Muscle of leg (tissue), 11 donors: ENCODE results near the gene PRIMA1. TPM values are rescaled to one million over a fixed set of nuclear protein-coding genes. Genes with fewer than 3 reads are reported as not detected.
A peak's percentile ranks its signal among the peaks of the same experiment; 100 is the strongest.

Experiments used
- DNase-seq: peaks from one replicate; pipeline ENCODE4 v3.0.0; 2013
- H3K27ac ChIP-seq: one replicate; pipeline ENCODE4 v1.5.1; 2013; ENCODE audit warnings: mild to moderate bottlenecking, low read length, control low read depth
- H3K27me3 ChIP-seq: one replicate; pipeline ENCODE4 v1.6.1; 2013; ENCODE audit warnings: low read length; ENCODE audit not compliant: control insufficient read depth, insufficient read depth
- H3K36me3 ChIP-seq: one replicate; pipeline ENCODE4 v1.6.1; 2013; ENCODE audit warnings: low read length; ENCODE audit not compliant: control insufficient read depth, insufficient read depth
- H3K4me1 ChIP-seq: one replicate; pipeline ENCODE4 v1.6.1; 2013; ENCODE audit warnings: low read length; ENCODE audit not compliant: control insufficient read depth, insufficient read depth
- H3K4me3 ChIP-seq: one replicate; pipeline ENCODE4 v1.5.1; 2013; ENCODE audit warnings: low read length, control low read depth
- H3K9me3 ChIP-seq: replicated peaks from 2 replicates; pipeline ENCODE4 v1.6.1; 2013; ENCODE audit warnings: low read depth, low read length; ENCODE audit not compliant: control insufficient read depth
- WGBS: methylation state at CpG from one replicate; pipeline ENCODE4 v1.1.5; 2013; ENCODE audit warnings: missing lambda C conversion rate; ENCODE audit not compliant: insufficient coverage; 5-methylcytosine and 5-hydroxymethylcytosine counted together
- polyA plus RNA-seq, 8 donors: library from polyadenylated mRNA; unstranded; fragments of 120-200 nt; gene quantifications; one replicate each; pipeline versions ENCODE4 v1.2.1 to v1.2.3, GENCODE V29; 2013; ENCODE audit warnings: inconsistent platforms in 1 of 8, low replicate concordance in 1 of 8; ENCODE audit not compliant: insufficient read length in 8 of 8, insufficient read depth in 1 of 8
- total RNA-seq: library from RNA; stranded (reverse); fragments of 120-200 nt; gene quantifications from one replicate; pipeline ENCODE4 v1.2.4, GENCODE V29; 2013

PRIMA1 gene
- total and polyA plus RNA-seq, 9 donors, result 0.75 to 4.6 (median 3.2) TPM

DNA sequence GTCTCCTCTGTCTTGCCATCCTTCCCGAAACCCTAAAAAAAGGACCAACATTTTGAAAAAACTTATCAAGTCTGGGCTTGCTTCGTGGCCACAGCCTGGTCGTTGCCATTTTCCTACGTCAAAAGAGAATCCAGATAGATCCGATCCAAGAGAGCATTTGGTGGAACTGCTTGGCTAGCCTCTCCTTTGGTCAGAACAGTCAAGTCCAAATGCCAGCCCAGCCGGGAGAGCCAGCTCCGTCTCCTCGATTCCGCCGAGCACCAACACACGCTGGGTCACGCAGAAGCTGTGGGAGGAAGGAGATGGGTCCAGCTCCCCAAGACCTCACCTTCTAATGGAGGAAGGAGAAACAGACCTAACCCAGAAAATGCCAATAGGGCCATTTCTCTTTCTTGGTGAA, 9.3 kb upstream of the PRIMA1 start:
- no peak overlapping the region for H3K27ac ChIP-seq
- H3K9me3 ChIP-seq, result no peaks in the 10 kb centered on the region
- no peak for DNase-seq
- no peak overlapping the region for H3K4me3 ChIP-seq
- H3K27me3 ChIP-seq, result peaks cover 10% of the 10 kb centered on the region
- no peaks in the 10 kb centered on the region for H3K36me3 ChIP-seq
- 83% methylated on average over 6 of the region's 12 CpGs for WGBS
- H3K4me1 ChIP-seq, result peaks cover 2% of the 10 kb centered on the region

DNA sequence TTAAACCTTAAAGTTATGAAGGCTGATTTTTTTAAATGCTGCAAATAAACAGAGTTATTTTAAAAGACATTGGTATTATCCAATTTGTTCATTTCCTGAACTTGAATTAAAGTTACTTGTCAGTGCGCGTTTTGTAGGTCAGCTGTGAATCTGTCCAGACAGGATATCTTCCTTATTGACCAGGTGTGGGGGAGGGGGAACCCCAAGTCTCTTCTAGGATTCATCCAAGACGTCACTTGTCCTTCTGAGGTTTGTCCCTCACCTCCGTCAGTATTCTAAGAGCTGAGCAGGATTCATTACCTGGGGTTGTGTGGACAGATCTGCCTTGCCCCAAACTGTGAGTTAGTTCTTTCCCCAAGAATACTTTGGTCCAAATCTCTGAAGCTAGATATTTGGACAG, 8.8 kb upstream of the PRIMA1 start:
- no peak for DNase-seq
- no CpG with 5 or more reads among the region's 4 CpGs for WGBS
- H3K36me3 ChIP-seq, result no peaks in the 10 kb centered on the region
- H3K27ac ChIP-seq, result no peak overlapping the region
- no peak overlapping the region for H3K4me3 ChIP-seq
- H3K27me3 ChIP-seq, result peaks cover 10% of the 10 kb centered on the region
- H3K9me3 ChIP-seq, result no peaks in the 10 kb centered on the region
- H3K4me1 ChIP-seq, result peaks cover 2% of the 10 kb centered on the region

DNA sequence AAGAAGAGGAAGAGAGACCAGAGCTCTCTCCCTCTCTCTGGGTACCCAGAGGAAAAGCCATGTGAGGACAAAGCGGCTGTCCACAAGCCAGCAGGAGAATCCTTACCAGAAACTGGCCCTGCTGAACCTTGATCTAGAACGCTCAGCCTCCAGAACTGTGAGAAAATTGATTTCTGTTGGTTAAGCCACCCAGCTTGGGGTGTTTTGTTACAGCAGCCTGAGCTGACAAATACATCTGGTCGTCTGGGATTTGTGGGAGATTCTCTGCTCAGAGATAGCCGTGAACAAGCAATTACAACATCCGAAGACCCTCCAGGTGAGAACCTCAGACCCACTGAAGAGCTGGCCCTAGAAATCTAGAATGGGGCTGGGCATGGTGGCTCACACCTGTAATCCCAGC, 6.5 kb upstream of the PRIMA1 start:
- no peak overlapping the region for H3K27ac ChIP-seq
- H3K4me1 ChIP-seq, result peaks cover 2% of the 10 kb centered on the region
- no peak overlapping the region for H3K4me3 ChIP-seq
- 82% methylated on average over 4 of the region's 5 CpGs for WGBS
- H3K36me3 ChIP-seq, result no peaks in the 10 kb centered on the region
- H3K27me3 ChIP-seq, result peaks cover 14% of the 10 kb centered on the region
- DNase-seq, result no peak
- no peaks in the 10 kb centered on the region for H3K9me3 ChIP-seq

DNA sequence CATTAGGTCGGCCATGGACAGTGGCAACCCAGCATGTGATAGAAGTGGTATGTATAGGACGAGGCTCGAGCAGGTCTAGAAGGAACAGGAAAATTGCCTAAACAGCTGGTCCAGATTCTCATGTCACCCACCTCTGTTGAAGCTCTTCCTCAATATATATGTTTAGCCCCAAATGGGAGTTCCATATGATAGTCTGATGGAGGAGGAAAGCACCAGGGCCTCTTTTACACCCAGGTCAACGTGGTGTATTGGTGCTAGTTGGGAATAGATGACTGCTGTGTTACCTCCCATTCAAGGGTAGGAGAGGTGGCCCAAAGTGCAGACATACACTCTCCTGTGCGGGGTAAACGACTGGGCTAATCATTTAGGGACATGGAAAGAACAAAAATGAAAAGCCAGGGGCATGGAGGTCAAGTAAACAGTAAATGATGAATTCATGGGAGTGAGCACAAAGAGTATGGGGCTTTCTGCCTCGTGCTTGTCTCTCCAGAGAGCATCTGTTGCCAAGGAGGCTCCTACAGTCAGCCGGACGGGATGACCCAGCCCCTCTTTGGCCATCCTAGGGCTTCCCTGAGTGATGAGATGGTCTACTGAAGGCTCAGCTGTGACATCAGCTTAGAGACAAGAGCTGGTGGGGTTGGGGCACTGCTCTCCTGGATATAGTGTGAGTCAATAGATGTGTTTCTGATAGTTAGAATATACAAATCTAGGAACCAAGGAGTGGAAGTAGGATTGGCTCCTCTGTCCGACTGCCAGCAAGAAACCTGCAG, 5.5 kb upstream of the PRIMA1 start:
- Histone ChIP-seq H3K27me3 (peaks cover 19% of the 10 kb centered on the region), H3K36me3 (no peaks in the 10 kb centered on the region), H3K9me3 (no peaks in the 10 kb centered on the region), H3K4me1 (peaks cover 10% of the 10 kb centered on the region), H3K4me3 (no peak overlapping the region), H3K27ac (no peak overlapping the region)
- 70% methylated on average over 9 of the region's 10 CpGs for WGBS
- no peak for DNase-seq

DNA sequence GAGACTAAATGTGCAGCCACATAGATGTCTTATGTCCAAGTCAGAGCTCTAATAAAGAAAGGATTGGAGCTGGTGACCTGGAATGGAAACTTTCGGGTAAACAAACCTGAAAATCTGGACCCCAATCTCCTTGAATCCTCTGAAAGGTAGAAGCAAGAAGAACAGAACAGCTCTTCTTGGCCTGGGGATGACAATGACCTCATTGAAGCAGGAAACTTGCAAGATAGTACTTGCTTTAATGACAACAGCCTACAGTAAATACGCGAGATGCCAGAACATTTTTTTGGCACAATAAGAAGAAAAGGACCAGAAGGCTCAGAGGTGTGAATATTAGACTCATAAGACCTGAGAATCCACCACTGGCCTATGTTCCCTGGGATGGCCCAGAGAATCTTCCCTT, 4.1 kb upstream of the PRIMA1 start:
- Histone ChIP-seq H3K4me1 (peaks cover 16% of the 10 kb centered on the region), H3K27me3 (peaks cover 26% of the 10 kb centered on the region), H3K27ac (no peak overlapping the region), H3K9me3 (no peaks in the 10 kb centered on the region), H3K4me3 (no peak overlapping the region), H3K36me3 (no peaks in the 10 kb centered on the region)
- WGBS, result 80% methylated on average over 1 of the region's 3 CpGs
- no peak for DNase-seq

DNA sequence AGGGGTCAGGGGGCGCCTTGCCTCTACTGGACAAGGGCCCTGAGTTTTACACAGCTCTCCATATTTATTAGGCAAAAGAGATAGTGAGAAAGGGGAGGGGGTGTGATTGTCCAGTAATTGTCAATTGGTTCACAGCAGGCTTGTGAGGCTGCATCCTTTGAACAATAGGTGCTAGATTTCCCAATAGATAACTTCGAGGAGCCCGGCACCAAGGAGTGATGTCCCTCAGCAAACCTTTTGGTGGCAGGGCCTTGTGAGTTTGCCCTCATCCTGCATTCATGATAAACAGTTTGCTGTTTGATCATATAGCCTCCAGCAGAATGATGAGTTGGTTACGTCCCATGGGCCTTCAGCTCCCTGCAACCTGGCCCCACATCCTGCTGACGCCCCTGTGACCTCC, 2.7 kb upstream of the PRIMA1 start:
- DNase-seq, result no peak
- Histone ChIP-seq H3K4me1 (peaks cover 16% of the 10 kb centered on the region), H3K27me3 (peaks cover 36% of the 10 kb centered on the region), H3K4me3 (no peak overlapping the region), H3K9me3 (no peaks in the 10 kb centered on the region), H3K36me3 (no peaks in the 10 kb centered on the region), H3K27ac (no peak overlapping the region)
- 71% methylated on average over 4 of the region's 5 CpGs for WGBS

DNA sequence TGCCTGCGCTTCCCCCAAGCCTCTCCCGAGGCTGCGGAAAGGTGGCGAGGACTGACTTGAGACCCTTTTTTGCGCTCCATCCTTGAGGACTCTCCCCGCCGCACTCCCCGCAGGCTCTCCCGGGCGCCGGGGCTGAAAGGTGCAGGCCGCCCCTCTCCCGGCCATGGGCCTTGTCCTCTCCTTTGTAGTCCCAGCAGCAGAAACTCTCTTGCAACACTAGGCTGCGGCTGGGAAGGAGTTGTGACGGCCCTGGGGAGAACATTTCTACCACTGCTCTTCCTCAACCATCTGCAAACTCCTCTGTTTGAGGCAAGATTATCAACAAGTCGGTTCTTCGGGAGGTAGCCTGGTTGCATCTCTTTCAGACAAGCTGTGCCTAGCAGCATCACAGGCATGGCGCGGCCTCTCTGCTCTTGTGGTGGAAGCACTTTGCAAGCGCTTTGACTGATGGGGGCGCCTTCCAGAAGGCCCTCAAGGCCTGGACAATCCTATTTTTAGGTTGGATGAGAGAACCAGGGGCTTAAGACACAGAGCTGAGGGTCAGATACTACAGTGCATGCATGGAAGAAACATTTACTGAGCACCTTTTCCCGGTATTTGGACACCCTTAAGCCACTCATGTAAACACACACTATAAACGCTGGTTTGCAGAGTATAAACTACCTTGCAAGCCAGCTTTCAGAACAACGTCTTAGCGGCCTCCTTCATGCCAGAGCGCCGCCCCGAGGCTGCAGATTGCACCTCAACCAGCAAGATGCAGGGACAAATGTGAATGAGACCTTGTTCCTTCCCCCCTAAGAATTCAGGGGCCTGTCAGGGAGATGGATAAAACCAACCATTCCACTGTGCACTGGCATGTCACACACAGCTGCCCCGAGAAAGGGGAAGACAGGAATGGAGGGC, 1.2 kb upstream of the PRIMA1 start:
- Histone ChIP-seq H3K4me3 (no peak overlapping the region), H3K27me3 (peaks cover 36% of the 10 kb centered on the region), H3K9me3 (no peaks in the 10 kb centered on the region), H3K4me1 (peaks cover 16% of the 10 kb centered on the region), H3K36me3 (no peaks in the 10 kb centered on the region), H3K27ac (no peak overlapping the region)
- no peak for DNase-seq
- WGBS, result 22% methylated on average over 22 of the region's 29 CpGs

DNA sequence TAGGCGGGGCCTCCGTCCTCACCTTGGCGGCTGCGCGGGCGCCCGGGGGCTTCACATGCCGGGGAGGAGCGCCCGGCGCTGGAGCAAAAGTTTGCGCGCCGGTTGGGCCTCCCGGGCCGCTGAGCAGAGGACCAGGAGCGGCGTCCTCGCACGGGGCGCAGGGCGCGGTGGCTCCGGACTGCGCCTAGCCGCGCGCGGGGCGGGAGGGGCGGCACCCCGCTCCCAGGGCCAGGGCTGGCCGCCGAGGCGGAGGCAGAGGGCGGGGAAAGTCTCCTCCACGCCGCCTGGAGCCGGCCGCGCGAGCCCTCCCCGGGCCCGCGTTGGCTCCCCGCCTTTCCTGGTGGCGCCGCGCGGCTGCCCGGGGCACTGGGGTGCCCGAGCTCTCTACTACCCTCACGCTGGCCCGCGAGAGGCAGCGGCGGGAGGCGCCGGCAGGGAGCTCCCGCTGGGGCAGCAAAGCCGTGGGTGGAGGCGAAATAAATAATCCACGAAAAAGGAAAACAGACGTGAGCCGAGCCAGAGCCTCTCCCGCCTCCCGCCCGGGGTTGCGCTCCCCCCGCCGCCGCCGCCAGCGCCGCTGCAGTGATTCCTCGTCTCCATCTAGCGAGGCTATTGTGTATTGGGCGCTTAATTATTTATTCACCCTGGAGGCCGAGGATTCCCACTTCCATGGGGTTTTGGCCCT, 400 bp upstream of the PRIMA1 start:
- peak; percentile 70 for DNase-seq
- peaks cover 16% of the 10 kb centered on the region for H3K4me1 ChIP-seq
- peaks cover 35% of the 10 kb centered on the region for H3K27me3 ChIP-seq
- no peaks in the 10 kb centered on the region for H3K9me3 ChIP-seq
- no peak overlapping the region for H3K27ac ChIP-seq
- H3K36me3 ChIP-seq, result no peaks in the 10 kb centered on the region
- H3K4me3 ChIP-seq, result peak overlapping the region; percentile 52
- WGBS, result under 1% methylated on average over 74 of the region's 79 CpGs

DNA sequence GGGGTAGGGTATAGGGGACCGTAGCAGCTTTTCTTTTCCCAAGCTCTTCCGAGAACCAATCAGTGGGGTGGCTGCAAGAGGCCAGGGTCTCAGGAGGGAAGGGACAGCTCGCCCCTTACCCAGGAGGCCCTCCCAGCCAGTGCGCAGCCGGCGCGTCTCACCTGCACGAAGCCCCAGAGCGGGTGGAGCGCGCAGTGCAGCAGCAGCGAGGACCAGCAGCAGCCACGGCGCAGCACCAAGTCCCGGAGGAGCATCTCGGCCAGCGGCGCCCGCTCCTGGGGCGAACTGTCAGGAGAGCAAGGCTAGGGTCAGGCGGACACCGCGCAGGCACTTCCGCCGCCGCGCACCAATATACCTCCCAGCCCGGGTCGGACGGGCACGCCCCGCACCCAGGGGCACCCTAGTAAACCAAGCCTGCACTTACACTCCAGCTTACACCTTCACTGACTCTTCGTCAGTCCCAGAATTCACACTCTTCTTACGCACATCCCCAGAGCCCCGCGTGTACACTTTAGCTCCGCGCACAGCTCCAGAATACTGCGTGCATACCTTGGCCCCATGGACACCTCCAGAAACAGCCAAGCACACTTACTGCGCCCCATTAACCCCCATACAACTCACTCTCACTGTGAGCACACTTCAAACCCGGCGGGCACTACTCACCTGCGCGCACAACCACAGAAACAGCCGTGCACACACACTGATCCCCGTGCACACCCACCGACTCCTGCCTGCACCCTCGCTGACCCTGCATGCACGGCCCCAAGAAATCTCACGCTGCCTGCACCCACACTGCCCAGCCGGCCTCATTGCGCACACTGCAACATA, 606 bp downstream of the PRIMA1 start:
- Histone ChIP-seq H3K9me3 (no peaks in the 10 kb centered on the region), H3K4me3 (peak overlapping the region; percentile 43), H3K27ac (no peak overlapping the region), H3K4me1 (peaks cover 18% of the 10 kb centered on the region), H3K36me3 (no peaks in the 10 kb centered on the region), H3K27me3 (peaks cover 33% of the 10 kb centered on the region)
- no peak for DNase-seq
- 15% methylated on average over 49 of the region's 52 CpGs for WGBS
